NCI-H1105 (cell line): Measurements from ENCODE around the gene FBLN1.
"Not testable (repeated sequence)": the region's sequence is repeated elsewhere in the genome, so short reads cannot be mapped to it uniquely, and the experiment has no call there.

ENCODE experiments used
- DNase-seq: peaks from one replicate; lab custom pipeline; 2025; lab: John Stamatoyannopoulos, UW

The FBLN1 gene

DNA sequence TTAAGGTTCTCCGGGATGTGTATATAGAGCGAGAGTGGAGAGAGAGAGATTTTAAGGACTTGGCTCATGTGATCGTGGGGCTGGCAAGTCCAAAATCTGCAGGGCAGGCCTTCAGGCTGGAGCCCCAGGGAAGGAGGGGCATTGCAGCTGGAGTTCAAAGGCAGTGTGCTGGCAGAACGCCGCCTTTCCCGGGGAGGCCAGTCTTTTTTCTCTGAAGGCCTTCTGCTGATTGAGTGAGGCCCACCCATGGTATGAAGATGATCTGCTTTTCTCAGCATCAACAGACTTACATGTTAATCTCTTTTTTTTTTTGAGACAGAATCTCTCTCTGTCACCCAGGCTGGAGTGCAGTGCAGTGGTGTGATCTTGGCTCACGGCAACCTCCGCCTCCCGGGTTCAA, 25.4 kb downstream of the FBLN1 start:
- DNase-seq, result no peak

DNA sequence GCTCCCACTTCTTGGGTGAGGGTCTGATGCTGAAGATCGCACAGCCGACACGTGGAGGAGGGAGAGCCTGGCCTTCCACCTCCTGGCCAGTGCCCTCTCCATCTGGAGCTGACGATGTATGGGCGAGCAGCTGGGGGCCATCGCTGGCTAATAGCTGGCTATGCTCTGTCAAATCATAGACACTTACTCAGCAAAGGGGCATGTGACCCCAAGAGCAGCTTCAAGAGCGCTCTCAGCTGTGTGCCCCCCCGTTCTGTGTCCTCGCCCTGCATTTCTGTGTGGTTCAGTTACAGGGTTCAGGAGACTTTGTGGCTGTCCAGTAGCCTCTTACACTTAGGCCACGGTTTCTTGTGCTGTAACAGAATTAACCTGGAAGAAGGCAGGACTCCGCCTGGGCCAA, 26.4 kb downstream of the FBLN1 start:
- DNase-seq, result no peak

DNA sequence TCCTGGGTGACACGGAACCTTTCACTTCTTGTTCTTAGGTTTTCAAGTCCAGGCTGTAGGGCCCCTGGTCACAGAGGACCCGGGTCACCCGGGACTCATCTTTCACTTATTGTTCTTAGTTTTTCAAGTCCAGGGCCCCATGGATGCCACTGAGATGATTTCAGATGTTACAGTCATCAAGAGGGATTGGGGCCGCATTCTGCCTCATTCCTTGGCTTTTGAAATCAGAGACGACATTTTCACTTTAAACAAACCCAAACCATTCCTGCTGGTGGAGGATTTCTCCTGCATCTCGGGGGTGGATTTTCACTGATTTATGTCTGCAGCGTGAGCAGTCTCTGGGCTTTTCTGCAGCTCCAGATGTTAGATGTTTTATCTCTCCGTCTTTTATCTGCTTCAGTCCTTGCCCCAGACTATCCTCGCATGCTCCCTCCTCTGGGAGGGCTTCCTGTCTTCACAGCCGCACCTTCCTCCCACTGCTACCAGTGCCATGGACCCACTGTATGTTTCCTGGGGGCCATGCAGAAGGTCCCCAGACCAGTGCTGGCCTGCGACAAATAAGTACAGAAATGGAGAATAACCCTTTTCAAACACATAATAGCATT, 27.4 kb downstream of the FBLN1 start:
- DNase-seq, result no peak

DNA sequence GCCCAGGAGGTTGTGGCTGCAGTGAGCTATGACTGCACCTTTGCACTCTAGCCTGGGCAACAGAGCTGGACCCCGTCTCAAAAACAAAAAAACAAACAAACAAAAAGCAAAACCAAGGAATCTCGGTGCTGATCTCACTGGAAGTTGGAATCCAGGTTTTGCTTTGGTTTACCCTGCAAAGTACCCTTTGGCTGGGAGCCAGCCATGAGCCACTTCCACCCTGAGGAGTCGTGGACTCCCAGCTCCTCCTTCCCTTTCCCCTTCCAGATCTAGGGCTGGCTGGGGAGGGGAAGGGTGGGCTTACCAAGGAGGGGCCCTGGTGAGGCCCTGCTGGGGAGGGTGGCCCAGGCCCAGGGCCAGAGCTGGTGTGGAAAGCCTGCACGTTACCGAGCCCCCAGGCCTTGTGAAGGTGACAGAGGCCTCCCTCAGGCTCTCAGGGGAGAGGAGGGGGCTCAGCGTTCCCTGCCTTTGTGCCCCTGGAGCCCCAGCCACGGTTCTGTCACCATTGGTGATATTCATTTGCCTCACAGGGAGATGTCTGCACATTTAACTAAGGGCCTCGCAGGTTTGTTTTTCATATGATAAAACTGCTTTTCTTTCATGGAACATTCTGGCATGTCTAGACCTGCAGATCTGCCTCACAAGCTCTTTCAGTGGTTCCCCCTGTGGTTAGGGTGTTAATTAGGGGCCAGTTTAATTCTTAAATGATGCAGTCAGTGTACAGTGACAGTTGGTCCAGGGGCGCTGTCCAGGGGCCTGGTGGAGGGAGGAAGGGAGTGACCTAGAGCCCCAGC, 29.0 kb downstream of the FBLN1 start:
- DNase-seq, result no peak

DNA sequence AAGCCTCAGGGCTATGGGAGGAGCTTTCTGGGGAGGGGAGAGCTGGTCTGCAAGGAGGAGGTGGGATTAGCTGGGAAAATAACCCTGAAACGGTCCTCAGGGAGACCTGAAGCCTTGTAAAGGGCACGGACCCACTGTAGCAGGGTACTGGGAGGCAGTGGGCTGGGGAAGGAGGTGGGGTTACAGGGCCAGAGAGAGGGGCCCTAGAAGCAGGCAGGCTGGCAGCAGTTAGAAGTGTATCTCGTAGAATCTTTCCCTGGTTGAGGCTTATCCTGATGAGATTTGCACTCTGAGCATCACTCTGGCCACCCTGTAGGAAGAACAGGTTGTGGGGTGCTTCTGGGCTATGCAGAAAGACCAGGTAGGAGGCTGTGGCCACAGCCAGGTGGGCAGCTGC, 29.6 kb downstream of the FBLN1 start:
- DNase-seq, result no peak

DNA sequence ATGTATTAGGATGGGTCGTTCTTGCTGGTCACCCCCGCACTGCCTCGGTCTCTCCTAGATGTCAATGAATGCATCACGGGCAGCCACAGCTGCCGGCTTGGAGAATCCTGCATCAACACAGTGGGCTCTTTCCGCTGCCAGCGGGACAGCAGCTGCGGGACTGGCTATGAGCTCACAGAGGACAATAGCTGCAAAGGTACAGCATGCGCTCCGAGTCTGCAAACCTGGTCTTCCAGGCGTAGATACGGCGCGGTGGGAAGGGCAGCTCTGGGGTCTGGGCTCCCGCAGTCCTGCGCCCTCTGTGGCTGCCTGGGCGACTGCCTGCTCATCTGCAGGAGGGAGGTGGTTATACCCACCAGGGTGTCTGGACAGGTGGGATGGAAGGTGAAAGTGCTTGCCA, 31.0 kb downstream of the FBLN1 start:
- no peak for DNase-seq

DNA sequence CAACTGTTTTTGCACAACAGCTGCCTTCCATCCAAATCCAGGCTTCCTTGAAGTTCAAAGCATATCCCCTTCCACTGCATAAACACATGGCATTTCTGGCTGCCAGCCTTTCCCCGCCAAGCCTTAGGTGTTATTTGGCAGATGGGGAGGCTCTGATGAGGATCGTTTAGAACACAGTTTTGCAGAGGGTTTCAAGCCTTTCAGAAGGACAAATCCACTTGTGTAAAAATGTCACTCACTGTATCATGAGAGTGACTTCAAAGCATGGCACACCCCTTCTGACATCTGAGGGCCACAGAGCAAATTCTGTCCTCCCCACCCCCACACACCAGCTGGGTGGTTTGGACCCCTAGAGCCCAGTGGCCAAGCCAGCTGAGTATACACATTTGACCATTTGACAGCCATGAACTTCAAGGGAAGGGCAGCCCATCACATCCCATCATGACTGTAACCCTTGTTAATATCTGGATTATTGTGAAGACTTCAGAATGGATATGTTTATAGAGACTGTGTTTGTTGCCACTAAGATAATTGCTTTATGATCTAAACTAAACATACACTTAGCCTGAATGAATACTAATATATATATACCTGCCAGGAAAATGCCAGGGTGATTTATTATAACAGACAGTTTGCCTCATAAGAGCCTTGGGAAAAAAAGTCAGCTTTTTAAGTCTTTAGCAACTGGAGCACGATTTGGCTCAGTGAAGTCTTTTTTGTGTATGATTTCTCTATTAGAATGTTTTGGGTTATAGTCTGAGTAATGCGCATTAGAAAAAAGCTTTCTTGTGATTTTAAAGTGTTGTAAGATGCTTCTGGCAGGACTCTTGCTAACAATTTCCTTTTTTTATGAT, 31.9 kb downstream of the FBLN1 start:
- peak; percentile 70 for DNase-seq

DNA sequence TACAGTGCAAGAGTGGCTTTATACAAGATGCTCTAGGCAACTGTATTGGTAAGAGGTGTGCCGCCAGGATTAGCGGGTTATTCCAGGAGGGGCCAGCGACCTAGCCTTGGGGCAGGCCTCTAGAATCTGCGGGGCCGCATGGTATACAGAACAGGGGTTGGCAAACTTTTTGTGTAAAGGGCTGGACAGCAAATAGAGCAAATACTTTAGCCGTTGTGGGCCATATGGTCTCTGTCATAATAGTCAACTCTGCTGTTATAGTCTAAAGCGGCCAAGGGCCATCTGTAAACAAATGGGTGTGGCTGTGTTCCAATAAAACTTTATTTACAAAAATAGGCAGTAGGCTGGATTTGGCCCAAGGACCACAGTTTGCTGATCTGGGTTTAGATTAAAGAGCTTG, 32.6 kb downstream of the FBLN1 start:
- DNase-seq, result no peak

DNA sequence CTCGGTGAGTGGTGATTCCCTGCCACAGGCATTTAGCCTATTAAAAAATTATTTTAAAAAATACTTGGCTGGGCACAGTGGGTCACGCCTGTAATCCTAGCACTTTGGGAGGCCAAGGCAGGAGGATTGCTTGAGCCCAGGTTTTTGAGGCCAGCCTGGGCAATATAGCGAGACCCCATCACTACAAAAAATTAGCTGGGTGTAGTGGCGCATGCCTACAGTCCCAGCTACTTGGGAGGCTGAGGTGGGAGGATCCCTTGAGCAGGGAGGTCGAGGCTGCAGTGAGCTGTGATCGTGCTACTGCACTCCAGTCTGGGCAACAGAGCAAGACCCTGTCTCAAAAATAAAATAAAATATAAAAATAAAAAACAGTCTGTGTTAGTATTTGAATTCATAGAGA, 33.2 kb downstream of the FBLN1 start:
- not testable (repeated sequence) for DNase-seq

DNA sequence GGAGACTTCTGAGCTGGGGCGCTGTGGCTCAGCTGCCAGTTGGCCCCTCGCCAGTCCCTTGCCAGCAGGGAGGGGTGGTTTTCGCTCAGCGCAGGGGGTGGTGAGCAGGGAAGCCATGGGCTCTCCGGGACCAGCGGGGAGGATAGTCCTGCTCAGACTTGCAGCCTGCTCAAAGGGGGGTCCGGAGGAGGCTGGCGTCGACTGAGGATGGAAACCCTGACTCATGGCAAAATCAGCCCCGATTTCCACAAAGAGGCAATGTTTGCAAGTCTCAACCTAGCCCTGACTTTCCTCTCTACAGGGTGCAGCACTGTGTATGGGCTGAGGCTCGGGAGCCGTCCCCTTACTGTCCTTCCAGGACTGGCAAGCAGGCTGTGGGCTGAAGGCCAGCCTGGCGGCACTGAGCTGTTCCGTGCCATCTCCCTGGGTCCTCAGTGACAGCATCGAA, 35.1 kb downstream of the FBLN1 start:
- DNase-seq, result peak; percentile 88

DNA sequence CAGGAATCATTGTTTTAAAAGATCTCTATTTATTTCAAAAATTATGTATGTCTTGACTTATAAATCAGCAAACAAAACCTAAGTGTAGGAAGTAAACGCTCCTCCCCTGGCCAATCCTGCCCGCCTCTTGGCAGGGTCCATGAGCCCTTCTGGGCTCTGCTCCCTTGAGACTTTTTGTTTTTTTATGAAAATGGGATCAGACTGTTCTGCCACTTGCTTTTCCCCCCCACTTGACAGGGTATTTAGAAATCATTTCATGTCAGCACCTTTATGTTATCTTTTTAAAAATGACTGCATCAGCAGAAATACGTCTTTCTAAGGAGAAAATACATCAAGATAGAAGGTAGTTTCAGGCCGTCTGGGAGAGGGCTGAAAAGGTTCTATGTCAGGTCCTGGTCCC, 35.6 kb downstream of the FBLN1 start:
- no peak for DNase-seq

DNA sequence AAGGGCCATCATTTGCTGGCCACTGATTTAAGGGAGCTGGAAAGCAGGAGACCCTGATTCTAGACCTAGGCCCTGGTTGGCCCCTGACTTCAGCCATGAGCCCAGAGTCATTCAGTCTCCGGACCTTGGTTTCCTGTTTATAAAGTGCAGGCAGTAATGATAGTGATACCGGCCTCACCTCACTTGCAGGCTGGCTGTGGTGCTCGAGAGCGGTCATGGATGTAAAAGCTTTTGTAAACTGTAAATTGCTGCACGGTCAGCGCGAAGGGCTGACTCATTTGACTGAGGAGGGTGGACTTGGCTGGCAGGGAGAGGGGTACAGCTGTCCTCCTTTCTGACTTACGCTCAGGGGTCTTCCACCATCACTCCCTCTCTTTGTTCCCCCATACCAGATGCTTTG, 37.4 kb downstream of the FBLN1 start:
- DNase-seq, result no peak

DNA sequence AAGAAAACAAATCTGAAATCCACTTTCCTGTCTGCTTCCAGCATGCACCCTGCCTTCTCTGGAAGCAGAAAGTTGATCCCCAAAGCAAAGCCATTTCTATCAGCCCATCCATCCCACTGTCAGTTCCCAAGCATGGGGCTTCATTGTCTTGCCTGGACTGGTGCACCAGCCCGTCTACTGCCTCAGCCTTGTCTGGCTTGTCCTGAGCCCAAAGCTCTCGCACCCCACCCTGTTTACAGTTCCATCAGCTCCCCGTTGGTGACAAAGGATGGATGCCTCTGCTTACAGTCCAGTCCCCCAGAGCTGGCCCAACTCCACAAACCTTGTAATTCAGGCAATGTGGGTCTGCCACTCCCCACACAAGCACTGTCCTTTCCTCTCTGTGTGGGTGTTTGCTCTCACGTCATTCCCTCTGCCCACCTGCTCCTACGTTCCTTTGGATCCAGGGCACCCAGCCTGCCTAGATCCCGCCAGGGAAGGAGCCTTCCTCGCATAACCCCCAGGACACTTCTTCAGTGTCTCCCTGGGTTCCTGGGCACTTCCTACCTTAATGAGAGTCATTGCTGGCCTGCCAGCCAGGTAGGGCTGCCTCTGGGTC, 38.8 kb downstream of the FBLN1 start:
- no peak for DNase-seq

DNA sequence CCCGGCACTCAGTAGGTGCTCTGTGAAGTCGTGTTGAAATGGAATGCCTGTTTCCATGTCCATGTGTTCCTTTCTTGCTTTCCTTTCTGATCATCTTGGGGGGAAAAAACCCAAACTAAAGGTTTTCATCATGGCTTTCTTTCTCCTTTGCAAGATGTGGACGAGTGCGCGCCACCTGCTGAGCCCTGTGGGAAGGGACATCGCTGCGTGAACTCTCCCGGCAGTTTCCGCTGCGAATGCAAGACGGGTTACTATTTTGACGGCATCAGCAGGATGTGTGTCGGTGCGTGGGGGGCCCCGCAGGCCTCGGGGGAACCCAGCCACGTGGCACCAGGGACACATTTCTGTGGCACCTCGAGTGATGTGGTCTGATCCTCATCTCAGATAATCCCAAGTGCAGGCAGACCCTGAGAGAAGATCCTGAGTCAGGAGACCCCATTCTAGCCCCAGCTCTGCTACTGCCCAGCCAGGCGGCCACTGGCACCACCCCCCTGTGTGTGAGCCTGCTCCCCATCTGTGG, 39.4 kb downstream of the FBLN1 start:
- no peak for DNase-seq

DNA sequence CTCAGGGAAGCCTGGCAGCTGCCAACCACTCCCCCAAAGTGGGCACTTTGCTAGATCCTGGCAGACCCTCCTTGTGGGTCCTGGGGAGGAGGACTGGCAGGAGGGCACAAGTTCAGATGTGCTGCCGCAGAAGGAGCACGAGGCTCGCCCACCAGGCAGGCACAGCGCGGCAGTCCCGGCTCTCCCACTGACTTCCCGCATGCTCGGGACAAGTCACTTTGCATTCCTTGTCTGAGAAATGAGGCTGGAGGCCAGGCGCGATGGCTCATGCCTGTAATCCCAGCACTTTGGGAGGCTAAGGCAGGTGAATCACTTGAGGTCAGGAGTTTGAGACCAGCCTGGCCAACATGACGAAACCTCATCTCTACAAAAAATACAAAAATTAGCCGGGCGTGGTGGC, 40.1 kb downstream of the FBLN1 start:
- not testable (repeated sequence) for DNase-seq

DNA sequence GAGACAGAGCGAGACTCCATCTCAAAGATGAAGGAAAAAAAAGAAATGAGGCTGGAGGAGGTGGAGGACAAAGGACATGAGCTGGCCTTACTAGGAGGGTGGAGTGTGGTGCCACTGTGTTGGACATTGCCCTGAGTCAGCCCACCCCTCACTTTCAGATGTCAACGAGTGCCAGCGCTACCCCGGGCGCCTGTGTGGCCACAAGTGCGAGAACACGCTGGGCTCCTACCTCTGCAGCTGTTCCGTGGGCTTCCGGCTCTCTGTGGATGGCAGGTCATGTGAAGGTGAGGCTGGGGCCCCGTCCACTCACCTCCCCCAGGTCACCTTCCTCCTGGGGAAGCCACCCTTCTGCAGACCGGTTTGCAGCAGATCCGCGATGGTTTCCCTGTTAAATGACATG, 40.6 kb downstream of the FBLN1 start:
- no peak for DNase-seq

DNA sequence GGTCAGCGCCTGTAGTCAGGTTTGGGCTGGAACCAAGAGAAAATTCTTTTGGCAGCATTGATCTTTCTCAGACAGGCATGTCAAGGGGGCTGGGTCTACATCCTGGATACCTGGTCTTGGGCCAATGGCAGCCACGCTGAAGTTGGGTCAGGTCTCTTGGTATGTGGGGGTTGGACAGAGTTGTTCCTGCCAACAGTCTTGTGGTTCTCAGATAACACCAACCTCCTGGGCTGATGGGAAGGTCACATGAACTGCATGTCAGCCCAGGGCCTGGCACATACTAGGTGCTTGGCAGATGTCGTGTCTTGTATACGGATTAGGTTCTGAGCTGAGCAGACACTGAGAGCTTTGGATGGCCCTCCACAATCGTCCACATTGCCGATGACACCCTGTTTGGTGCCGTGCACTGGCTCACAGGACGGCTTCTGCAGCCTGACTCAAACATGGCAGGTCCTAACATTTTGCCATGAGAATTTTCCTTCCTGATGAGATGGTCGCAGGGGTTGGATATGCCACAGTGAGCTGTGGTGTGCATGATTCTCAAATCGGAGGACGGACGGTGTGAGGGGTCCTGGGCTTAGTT, 42.0 kb downstream of the FBLN1 start:
- no peak for DNase-seq

DNA sequence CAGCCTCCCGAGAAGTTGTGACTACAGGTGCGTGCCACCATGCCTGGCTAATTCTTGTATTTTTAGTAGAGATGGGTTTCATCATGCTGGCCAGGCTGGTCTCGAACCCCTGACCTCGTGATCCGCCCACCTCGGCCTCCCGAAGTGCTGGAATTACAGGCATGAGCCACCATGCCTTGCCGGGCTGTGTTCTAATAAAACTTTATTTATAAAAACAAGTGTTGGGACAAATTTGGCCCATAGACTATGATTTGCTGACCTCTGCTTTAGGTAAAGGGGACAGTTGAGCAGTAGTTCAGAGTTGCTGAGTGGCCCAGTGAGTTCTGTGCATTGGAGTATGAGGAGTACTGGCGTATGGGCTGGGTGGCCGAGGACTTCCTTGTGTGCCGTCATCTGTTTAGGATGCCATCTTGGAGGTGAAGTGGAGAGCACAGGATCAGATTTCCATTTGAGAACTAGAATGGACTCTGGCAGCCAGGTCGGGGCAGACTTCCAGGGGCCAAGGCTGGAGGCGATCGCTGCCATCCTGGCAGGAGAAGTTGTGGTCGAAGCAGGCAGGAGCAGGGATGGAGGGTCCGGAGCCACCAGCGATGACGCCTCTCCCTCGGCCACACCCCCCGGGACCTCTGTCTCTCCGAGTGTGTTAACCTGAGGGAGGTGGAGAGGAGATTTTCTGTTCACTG, 43.8 kb downstream of the FBLN1 start:
- DNase-seq, result no peak

DNA sequence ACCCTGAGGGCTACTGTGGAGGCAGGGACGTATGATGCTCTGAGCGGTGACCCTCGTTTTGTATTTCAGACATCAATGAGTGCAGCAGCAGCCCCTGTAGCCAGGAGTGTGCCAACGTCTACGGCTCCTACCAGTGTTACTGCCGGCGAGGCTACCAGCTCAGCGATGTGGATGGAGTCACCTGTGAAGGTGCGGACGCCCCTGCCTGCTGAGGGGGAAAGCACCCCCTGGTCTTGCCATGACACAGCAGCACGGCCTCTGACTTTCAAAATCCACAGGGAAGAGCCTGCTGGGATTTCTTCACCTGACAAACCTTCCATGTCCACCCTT, 44.3 kb downstream of the FBLN1 start:
- no peak for DNase-seq

DNA sequence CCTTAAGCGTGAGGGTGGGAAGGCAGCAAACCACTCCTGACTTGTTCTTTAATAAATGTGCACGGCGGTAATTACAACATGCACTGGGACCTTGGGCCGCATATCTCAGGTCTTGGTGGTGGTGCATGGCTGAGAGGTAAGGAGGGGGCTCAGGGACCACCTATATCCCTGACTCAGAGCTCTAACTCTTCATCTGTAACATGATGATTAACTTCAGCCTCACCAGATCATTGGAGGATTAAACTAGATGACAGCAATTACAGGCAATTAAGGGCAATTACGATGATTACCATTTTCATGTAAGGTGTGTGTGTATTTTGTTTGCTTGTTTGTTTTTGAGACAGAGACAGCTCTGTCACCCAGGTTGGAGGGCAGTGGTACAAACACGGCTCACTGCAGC, 45.0 kb downstream of the FBLN1 start:
- peak; percentile 32 for DNase-seq

DNA sequence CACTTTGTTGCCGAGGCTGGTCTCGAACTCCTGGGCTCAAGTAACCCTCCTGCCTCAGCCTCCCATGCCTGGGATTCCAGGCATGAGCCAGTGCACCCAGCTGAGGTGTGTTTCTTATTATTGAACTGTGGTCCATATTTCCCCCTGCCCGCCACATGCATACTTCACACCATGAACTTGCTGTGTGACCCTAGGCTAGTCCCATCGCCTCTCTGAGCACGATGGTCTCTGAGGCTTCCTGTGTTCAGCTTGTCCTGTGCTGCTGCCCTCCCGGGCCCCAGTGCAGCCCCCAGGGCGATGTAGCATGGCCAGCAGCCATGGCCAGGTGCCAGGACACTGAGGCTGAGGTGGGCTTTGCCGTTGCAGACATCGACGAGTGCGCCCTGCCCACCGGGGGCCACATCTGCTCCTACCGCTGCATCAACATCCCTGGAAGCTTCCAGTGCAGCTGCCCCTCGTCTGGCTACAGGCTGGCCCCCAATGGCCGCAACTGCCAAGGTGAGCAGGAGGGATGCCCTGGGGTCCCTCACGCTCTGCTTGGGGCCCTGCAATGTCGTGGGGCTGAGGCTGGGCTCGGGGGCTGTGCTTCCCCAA, 45.7 kb downstream of the FBLN1 start:
- no peak for DNase-seq
